ENCODE results near the gene TOB1.

The TOB1 gene

GRCh38 chr17:50816271-50816670 lies 49.9 kb downstream of the TOB1 start:
- no peak overlapping the region for H3K4me3 ChIP-seq (replicated peaks; ENCODE audit: low read depth, low read length)
- TF ChIP-seq CTCF (IDR thresholded peaks at IDR 0.05; ENCODE audit: insufficient read depth, low read length, poor library complexity, severe bottlenecking), result no peak
- H3K27me3 ChIP-seq (replicated peaks; ENCODE audit: control insufficient read depth, insufficient read depth, low read length), result peaks cover 1% of the 10 kb centered on the region; the same call in 1 of the 2 replicates
- no peak for DNase-seq (ENCODE audit: extremely low read depth, insufficient read length)
- no peaks in the 10 kb centered on the region for H3K36me3 ChIP-seq (ENCODE audit: control insufficient read depth, insufficient read depth, low read length)

- no peak for DNase-seq (ENCODE audit: extremely low read depth, insufficient read length)
- H3K36me3 ChIP-seq (ENCODE audit: control insufficient read depth, insufficient read depth, low read length), result no peaks in the 10 kb centered on the region
- H3K4me3 ChIP-seq (replicated peaks; ENCODE audit: low read depth, low read length), result no peak overlapping the region
- H3K27me3 ChIP-seq (replicated peaks; ENCODE audit: control insufficient read depth, insufficient read depth, low read length), result peaks cover 1% of the 10 kb centered on the region; the same call in 1 of the 2 replicates
- TF ChIP-seq CTCF (IDR thresholded peaks at IDR 0.05; ENCODE audit: insufficient read depth, low read length, poor library complexity, severe bottlenecking), result no peak
These were observed 50.8 kb downstream of the TOB1 start for GRCh38 chr17:50815400-50815799.

GRCh38 chr17:50813583-50813982 lies 52.6 kb downstream of the TOB1 start:
- Histone ChIP-seq H3K36me3 (ENCODE audit: control insufficient read depth, insufficient read depth, low read length) (no peaks in the 10 kb centered on the region), H3K27me3 (replicated peaks; ENCODE audit: control insufficient read depth, insufficient read depth, low read length) (peaks cover 1% of the 10 kb centered on the region; the same call in 1 of the 2 replicates), H3K4me3 (replicated peaks; ENCODE audit: low read depth, low read length) (no peak overlapping the region)
- no peak for DNase-seq (ENCODE audit: extremely low read depth, insufficient read length)
- TF ChIP-seq CTCF (IDR thresholded peaks at IDR 0.05; ENCODE audit: insufficient read depth, low read length, poor library complexity, severe bottlenecking), result no peak
